HG02610 (cell line): Measurements from ENCODE around the gene ANTXR1.

Experiments
- ATAC-seq: cut with Tn5 transposase; IDR thresholded peaks from one replicate; pipeline ENCODE4 v1.9.1; 2021; ENCODE audit warnings: mild to moderate bottlenecking, moderate library complexity; ENCODE audit not compliant: unreplicated experiment

Gene ANTXR1

GRCh38 chr2:69001879-69002278 is 11.1 kb upstream of the ANTXR1 start:
- no peak for ATAC-seq

DNA sequence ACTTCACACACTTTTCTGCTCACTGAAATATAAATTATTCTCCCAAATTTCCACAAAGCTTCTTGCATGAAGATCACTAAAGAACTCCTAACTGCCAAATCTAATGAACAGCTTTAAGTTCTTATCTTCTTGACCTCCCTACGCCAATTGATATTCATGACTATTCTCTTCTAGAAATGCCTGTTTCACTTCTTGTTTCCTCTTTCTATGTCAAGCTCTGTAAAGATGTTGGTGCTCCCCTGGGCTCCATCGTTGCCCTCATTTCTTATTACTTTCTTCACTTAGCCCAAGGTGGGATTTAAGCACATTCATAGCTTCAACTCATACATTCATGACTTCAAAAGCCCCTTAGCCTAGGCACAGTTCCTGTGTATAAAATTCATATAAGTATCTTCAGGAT is 9.2 kb upstream of the ANTXR1 start:
- no peak for ATAC-seq

- no peak for ATAC-seq
These were observed 5.8 kb upstream of the ANTXR1 start for GRCh38 chr2:69007169-69007568.

GRCh38 chr2:69007603-69008002 is 5.4 kb upstream of the ANTXR1 start:
- no peak for ATAC-seq

- no peak for ATAC-seq
These were observed 2.4 kb upstream of the ANTXR1 start for GRCh38 chr2:69010437-69011194.

DNA sequence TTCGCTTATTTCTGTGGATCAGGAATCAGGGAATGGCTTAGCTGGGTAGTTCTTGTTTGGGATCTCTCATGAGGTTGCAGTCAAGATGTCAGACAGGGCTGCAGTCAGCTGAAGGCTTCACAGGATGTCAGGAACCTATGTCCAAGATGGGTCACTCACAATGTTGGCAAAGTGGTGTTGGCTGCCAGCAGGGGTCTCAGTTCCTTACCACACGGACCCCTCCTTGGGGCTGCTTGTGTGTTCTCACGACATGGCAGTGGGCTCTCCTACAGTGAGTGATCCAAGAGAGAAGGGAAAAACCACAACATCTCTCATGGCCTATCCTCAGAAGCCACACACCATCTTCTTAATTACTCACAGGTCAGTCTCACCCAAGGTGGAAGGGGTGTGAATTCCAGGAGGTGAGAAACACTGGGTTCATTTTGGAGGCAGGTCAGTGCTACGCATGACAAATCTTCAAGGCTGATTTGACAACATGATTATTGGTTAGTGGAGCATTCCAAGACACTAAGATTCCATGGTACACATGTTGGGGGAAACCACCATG is 1.3 kb upstream of the ANTXR1 start:
- ATAC-seq: no peak

GRCh38 chr2:69012310-69013141 is 453 bp upstream of the ANTXR1 start:
- ATAC-seq: peak; percentile 70

GRCh38 chr2:69013840-69014821 is 1.2 kb downstream of the ANTXR1 start:
- no peak for ATAC-seq

GRCh38 chr2:69017080-69017479 is 4.1 kb downstream of the ANTXR1 start:
- no peak for ATAC-seq

- no peak for ATAC-seq
These were observed 4.9 kb downstream of the ANTXR1 start for GRCh38 chr2:69017835-69018234.

DNA sequence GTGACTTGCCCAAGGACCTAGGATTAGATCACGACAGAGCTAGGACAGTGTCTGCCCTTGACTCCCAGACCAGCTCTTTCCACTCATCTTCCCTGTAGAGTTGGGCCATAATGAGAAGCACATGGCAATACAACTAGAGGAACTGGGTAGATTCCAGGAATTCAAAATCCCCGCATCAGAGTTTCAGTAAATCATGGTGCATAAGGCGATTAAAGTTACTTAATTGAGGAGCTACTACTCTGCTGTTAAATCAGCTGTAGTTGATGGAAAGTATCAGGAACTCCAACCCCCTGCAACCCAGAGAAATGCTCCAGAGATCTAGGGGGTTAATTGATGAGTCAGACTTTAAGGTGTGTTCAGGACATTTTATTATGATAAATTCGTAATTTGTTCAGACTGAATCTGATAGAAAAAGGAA is 5.7 kb downstream of the ANTXR1 start:
- no peak for ATAC-seq

GRCh38 chr2:69020496-69021426 is 7.8 kb downstream of the ANTXR1 start:
- no peak for ATAC-seq

- ATAC-seq: no peak
These were observed 8.7 kb downstream of the ANTXR1 start for GRCh38 chr2:69021727-69022126.

DNA sequence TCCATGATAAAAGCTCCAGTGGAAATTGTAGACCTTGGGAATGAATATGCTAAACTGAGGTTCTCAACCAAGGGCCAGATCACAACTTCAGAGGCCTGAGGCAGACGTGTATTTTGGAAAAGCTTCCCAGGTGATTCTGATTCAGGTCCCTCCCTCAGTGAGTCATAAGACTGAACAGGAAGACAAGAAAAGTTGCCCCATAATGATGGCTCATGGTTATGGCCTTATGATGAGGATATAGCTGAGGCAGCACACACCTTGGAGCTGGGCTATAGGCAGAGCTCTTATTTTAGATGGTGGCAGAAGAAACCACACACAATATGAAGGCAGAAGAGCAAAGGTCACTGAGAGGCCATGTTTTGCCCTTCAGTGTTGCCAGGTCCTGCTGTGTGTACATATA is 9.6 kb downstream of the ANTXR1 start:
- ATAC-seq: no peak

- ATAC-seq: no peak
These were observed 10.3 kb downstream of the ANTXR1 start for GRCh38 chr2:69023236-69023635.

DNA sequence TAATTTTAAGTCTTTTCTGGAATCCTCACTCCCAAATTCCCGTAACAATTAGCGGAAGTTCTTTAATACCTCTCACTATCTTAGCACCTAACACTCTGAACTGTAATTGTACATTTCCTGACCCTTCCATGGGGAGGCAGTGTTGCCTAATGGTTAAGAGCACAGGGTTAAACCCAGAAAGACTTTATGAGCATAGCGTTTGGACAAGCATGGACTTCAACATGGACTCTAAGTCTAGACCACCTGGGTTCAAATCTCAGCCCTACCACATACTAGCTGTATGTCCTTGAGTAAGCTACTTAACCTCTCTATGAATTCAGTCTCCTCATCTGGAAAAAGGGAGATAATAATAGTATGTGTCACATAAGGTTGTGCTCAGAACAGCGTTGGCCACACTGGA is 13.0 kb downstream of the ANTXR1 start:
- ATAC-seq: no peak

DNA sequence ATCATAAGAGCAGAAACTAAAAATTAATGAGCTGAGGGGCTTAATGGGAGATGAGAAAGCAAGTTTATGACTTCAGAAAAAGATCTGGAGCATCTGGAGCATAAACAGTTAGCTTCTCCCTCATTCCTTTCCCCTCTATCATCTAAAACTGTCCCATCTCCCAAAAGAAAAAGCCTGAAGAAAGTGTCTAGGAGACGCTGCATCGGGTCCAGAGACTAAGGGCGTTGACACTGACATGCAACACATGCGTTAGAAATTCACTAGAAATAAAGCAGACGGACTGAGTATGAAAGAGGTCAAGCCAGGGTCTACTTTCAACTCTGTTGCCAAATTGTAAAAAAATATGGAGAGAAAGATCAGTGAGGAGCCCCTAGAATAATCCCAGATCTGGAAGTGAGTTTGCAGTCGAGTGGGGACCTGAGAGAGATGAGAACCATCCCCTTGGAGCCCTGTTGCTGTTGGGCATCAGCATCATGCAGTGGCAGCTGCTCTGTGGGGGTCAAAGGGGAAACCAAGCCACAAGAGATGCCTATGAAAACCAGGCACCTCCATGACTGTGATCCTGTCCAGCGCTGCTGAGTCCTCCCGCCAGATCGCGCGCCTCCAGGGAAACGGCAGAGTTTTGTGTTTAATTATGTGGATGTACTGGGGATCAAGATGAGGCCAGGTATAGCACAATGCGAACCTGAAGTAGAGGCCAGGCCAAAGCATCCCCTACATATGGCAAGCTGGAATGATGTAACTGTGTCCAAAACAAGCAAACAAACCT is 13.9 kb downstream of the ANTXR1 start:
- no peak for ATAC-seq

GRCh38 chr2:69030800-69031428 is 17.9 kb downstream of the ANTXR1 start:
- no peak for ATAC-seq
